Measurements from ENCODE around the gene LBX2. TPM values are rescaled to one million over a fixed set of nuclear protein-coding genes. Genes with fewer than 3 reads are reported as not detected.
A peak's percentile ranks its signal among the peaks of the same experiment; 100 is the strongest.

LBX2 gene
- polyA plus RNA-seq, 4 donors, result 2.2 to 7.0 (median 3.2) TPM

DNA sequence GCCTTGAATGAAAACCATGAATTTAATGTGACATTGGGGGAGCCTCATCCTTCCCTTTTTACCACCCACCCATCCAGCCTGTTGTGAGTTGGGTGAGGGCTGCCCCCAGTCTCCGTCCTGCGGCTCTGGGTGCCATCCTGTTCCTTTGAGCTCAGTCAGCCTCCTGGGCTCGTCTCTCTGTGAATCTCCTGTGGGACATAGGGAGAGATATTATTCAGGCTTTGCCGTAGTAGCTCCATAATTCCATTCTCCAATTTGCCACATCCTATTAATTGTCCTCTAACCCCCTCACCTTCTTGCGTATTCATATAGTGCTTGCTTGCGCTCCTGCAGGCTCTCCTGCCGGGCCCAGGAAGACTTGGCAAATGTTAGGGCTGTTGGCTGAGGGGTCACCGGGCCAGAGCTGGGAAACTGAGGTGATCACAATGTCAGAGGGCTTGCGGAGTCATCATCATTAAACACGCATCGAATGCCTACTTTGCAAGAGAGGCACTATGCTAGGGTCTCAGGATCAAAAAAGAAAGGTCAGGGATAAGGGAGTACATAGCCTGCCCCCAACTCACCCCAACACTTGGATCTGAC is 27.3 kb upstream of the LBX2 start:
- no peak for DNase-seq (ENCODE audit: low read depth in 4 of 4, low spot score in 2 of 4)

DNA sequence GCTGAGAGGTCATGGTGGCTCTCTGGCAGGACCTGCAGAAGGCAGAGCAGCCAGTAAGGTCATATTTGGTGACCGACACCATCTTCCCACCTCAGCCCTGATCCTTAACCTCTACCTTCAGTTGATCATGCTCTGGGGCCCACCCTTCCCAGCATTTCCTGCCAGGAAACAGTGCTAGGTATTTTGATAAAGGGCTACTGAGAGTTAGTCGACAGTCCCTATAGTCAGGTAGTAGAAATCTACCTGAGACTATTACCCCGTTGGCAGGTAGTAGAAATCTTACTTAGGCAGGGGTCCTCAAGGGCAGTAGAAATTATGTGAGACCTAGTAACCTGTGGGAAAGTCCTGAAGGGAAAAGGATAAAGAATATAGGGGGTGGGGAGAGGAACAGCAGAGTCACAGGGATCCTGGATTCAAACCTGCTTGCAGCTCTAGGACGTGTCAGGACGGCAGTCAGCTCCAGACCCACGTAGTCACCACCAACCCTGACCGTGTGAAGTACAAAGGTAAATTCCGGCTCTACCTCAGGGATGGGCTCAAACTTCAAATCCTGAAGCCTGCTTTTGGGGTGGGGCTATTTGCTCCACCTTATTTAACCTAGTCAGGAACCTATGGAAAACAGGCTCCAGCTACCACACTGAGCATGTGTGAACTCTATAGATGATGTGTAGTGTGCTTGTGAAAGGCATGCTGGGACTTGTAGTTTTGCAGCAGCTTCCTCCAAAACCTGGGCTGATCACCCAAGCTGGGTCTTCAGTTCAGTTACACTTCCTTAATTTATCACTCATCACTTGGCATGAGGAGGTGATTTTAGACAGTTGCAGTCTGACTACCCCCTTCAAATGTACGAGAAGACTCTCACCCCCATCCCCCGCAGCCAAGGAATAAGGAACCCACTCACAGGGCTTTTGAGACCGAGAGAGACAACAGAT is 26.6 kb upstream of the LBX2 start, which contains the start of gene DQX1:
DQX1 (minus strand) TSS at position 515 of the 932 bp plus-strand sequence; CDS start at position 13, 502 bp downstream.
- no peak for DNase-seq (ENCODE audit: low read depth in 4 of 4, low spot score in 2 of 4)

DNA sequence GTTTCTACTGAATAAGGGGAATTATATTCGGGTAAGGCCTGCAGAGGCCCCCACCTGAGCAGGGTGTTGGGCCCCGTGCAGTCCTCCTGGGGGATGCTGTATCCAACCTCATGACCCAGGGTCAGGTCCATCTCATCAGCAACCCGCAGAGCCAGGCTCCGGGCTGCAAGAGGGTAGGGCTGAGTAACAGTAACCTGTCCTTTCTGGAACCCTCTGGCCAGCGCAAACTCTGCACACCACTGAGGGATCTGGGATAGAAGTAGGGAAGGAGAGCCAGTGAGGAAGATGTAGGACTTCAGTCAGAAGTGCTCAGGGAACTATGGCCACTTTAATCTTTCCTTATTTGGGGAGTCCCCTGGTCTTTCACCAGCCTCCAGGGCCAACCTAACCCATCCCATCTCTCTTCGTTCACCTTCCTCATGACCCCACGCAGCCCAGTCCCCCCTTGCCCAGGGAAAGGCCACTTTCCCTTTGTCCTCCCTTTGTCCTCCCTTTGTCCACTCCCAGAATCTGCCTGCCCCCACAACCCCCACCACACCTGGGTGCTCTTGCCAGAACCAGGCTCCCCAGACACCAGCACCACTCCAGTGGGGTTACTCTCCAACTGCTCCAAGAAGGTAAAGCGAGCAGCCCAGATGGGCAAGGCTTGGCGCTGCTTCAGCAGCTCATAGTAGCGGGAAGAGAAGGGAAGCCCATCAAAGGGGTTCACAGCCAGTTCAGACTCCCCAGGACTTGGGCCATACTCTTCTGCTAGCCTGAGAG is 25.7 kb upstream of the LBX2 start:
- no peak for DNase-seq (ENCODE audit: low read depth in 4 of 4, low spot score in 2 of 4)

DNA sequence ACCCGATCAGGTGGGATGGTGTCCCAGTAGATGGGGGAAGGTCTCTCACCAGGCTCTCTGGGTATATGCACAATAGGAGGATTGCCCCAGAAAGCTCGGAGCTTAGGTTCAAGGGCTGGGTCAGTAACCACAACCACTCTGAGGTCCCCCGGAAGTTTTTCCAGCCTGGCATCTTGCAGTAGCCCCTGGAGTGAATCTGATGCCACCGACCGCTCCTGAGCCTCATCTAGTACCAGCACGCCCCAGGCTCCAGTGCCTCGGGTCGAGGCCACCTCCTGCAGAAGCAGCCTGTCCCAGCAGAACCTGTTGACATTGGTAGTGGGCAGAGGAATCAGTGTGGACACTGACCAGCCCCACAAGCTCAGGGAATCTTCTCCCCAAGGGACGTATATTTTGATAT is 24.6 kb upstream of the LBX2 start:
- DNase-seq (ENCODE audit: low read depth in 4 of 4, low spot score in 2 of 4), result no peak

DNA sequence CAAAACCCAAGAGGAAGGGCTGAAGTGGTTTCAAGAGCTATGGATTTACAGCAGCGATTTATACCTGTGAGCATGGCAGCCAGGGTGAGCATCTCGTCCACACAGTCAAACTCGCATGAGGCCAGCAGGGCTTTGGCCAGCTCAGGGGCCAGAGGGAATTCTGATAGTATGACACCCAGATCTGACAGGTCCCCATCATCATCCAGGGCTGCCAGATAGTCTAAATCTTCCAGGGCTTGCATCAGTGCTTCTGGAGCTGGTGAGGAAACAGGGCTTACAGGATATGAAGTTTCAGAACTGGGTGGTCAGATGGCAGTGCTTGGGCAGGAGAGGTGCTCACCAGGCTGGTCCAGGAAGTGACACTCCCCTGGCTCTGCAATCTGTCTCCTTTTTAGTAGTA is 23.1 kb upstream of the LBX2 start:
- no peak for DNase-seq (ENCODE audit: low read depth in 4 of 4, low spot score in 2 of 4)

DNA sequence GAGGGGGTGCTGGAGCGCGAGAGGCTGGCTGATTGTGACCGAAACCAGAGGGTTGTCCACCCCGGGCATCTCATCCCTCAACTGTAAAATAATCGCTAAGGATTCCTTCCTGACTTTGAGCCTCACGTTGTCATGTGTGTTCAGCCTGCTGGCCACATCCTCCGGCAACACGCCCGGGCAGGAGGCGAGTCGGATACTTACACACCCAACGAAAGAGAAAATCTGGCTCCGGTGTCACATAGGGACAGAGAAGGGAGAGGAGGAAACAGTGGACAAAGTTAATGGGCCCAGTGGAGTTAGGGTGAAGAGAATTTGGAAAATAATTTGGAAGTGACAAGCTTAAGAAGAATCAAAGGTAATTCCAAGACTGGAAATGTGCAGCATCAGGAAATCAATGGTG is 17.2 kb upstream of the LBX2 start:
- no peak for DNase-seq (ENCODE audit: low read depth in 4 of 4, low spot score in 2 of 4)

DNA sequence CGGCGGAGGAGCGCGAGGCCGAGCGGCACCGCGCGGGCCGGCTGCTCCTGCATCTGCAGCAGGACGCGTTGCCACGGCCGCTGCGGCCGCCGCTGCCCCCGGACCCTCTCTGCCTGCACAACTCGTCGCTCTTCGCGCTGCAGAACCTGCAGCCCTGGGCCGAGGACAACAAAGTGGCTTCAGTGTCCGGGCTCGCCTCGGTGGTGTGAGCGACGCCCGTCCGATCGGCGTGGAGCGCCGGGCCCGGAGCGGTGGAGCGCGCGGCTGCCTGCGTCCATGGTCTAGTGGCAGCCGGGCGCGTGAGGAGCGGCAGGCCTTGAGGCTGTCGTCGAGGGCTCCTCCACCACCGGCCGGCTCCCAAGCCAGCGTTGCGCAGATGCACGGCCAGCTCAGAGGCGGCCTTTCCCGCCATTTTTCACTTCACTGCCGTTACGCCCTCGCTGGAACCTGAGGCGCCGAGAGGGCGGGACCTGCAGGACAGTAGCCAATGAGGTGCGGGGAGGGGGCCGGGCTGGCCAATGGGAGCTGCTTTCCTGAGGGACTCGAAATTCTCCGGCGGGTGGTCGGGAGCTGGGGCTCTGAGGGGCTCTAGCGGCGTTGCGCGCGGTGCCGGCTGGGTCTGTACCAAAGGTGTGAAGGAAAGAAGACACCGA is 16.7 kb upstream of the LBX2 start:
- no peak for DNase-seq (ENCODE audit: low read depth in 4 of 4, low spot score in 2 of 4)

DNA sequence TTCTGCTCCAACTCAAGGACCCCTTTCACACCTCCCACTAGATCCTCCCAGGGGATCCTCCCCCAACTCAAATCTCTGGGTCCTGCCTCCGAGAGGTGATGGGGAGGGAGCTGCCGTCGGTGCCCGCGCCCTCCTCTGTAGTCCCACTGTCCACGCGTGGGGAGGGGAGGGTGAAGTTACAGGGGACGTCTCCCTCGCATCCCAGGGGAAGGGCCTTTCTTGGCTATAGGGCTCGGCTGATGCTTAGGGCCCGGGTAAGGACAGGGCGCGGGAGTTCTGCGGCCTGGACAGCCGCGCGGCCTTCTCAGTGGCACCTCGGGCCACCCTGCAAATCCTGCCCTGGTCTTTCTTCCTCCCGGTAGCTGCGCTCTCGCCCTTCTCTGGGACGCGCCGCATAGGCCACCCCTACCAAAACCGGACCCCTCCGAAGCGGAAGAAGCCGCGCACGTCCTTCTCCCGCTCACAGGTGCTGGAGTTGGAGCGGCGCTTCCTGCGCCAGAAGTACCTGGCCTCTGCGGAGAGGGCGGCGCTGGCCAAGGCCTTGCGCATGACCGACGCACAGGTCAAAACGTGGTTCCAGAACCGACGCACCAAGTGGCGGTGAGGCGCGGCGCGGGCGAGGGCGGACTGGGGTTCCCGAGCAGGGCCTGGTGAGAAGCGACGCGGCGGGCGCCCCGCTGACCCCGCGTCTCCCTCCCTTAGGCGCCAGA is 16.0 kb upstream of the LBX2 start:
- no peak for DNase-seq (ENCODE audit: low read depth in 4 of 4, low spot score in 2 of 4)

DNA sequence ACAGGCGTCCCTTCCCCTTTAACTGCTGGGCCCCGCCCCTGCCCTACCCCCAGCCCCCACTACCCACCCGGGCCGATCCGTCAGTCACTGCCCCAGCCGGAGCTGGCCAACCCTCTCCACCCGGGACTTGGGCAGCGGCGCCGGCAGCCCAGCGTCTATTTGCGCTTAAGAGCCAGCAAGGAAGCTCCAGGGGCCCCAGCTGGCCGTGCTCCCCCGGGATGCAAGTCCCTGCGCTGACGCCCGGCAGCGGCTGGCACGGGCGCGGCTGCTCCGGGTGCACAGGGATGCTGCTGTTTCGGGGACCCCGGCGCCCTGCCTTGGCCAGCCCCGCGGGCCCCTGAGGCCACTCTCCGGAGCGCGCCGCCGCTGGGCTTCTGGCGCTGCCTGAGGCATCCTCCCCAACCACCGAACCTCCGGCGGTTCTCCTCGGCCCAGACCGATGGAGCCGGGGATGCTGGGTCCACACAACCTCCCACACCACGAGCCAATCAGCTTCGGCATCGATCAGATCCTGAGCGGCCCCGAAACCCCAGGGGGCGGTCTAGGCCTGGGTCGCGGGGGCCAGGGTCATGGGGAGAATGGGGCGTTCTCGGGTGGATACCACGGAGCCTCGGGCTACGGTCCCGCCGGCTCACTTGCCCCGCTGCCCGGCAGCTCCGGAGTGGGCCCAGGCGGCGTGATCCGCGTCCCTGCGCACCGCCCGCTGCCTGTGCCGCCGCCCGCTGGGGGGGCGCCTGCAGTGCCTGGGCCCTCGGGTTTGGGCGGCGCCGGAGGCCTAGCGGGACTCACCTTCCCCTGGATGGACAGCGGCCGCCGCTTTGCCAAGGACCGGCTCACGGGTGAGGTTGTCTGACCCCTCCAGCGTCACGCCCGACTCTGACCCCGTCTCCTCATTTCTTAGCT is 15.2 kb upstream of the LBX2 start, which contains the start of gene TLX2:
TLX2 (plus strand) TSS at position 83 of the 903 bp plus-strand sequence; CDS start at position 440, 357 bp downstream.
- no peak for DNase-seq (ENCODE audit: low read depth in 4 of 4, low spot score in 2 of 4)

DNA sequence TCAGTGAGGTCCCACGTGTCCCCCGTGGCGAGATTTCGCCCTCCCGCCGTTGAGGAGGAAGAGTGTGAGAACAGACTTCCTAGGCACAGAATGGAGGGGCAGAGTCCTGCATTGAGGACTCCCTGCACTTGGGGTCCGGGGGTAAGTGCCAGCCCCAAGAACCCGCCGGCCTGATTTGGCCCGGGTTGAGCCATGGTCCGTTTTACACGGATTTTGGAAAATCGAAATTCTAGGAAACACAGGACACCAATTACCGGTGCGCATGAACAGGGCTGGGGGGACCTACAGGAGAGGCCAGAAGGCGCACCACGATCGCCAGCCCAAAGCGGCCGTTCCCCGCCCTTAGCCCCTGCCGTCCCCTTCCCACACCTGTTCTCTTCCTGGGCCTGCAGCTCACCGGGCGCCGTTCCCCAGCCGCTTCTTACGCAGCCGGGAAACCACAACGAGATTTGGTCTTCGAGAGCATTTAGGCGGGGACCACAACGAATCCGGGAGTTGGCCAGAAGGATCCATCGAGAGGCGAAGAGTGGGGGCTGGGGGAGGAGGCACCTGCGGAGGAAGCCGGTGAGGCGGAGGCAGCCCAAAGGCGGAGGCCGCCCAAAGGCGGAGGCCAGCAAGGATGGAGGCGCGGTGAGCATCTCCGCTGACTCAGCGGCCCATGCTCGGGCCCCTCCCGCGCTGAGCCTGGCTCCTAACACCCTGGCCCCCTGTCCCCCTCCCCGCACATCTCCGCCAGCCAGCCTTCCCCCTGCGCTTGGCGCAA is 14.4 kb upstream of the LBX2 start:
- DNase-seq (ENCODE audit: low read depth in 4 of 4, low spot score in 2 of 4), result no peak

DNA sequence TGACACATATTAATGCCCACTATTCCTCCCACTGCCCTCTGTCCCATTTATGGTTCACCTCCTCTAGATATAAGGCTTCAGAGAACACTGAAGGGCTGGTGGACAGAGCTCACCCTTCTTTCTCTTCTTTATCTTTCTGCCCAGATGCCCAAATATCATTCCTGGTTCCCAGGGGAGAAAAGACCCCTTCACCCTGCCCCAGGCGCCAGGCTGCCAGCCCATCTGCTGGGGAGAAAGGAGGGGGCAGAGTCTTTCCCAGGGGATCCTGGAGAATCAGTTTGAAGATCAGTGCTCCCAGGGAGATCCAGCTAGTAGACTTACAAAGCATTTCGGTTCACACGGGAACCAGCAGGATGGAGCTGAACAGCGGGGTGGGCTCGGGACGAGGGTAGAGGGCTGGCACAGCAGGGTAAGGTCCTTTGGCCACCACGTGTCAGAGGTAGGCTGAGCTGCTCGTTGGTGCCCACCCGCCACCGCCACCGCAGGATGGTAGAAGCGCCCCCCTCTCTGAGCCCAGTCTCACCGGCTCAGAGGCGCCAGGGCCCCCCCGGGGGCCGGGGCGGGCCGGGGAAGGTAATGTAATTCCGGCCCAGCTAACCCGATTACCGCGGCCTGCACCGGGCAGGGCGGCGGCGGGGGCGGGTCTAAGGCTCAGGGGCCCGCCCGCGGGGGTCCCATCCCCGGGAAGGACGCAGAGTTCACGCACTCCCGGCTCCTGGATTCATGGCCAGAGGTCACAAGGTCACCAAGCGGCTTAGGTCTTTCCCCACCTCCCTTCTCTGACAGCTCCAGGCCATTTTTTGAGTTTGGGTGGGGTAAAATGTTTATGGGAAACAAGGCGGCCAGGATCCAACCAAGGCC is 13.6 kb upstream of the LBX2 start:
- DNase-seq (ENCODE audit: low read depth in 4 of 4, low spot score in 2 of 4), result no peak

DNA sequence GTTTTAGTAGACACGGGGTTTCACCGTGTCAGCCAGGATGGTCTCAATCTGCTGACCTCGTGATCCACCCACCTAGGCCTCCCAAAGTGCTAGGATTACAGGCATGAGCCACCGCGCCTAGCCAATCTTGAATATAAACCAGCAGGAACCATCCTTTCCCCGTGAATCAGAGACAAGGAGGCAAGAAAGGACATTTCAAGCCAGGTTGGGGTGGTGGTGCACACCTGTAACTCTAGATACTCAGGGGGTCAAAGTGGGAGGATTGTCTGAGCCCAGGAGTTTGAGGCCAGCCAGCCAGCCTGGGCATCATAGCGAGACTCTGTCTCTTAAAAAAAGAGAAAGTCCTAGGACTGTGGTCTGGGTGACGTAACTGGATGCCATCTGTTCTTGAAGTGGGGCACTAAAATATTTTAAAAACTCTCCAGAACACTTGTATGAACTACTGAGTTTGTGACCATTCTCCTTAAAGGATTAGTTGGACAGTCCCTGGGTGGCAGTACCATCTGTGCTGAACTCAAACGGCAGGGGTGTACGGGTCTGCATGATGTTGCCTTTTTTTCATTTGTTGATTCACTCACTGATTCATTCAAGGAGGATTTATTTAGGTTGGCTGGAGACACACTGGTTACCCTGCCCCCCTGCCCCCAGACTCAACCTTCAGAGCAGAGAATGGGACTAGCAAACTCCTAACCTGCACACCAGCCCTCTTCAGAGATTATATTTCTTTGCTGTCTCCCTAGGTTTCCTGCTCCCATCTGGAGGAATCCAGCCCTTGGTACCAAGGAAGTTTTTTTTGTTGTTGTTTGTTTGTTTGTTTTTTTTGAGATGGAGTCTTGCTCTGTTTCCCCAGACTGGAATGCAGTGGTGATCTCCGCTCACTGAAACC is 11.9 kb upstream of the LBX2 start:
- no peak for DNase-seq (ENCODE audit: low read depth in 4 of 4, low spot score in 2 of 4)

DNA sequence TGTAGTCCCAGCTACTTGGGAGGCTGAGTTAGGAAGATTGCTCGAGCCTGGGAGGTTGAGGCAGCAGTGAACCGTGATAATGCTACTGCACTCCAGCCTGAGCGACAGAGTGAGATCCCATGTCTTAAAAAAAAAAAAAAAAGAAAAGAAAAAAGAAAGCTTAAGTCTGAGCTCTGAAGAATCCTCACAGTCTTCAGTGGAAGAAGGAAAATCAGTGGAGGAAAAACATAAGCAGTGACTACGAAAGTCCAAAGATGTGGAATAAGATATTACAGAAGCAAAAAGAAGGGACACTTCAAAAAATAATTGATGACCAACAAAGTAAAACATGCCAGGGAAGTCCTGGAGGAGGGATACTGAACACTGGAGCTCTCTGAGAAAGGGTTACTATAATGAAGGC is 10.9 kb upstream of the LBX2 start:
- no peak for DNase-seq (ENCODE audit: low read depth in 4 of 4, low spot score in 2 of 4)

DNA sequence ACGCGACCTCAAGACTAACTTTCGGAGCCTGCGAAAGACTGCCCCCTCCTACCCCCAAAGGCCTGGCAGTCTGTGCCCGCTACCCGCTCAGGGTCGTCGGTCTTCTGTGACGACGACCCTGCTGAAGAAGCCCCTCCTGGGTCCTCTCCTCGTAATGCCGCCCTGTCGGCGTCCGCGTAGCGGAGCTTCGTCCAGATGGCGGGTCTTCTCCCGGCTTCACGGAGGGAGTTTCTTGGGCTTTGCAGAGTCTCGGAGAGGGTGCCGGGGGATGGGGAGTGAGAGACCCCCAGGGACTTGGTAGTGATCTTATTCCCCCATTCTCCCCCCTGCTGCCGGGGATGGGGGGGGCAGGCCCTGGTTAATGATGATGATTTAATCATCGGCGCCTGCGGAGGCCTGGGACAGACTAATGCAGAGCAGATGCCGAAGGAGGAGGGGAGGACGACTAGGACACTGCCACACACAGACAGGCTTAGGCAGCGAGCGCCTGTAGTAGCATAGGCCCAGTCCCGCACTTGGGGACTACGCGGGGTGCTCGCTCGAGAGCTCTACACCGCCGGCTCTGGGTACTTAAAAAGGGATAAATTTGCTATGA is 8.6 kb upstream of the LBX2 start:
- DNase-seq (ENCODE audit: low read depth in 4 of 4, low spot score in 2 of 4), result no peak

DNA sequence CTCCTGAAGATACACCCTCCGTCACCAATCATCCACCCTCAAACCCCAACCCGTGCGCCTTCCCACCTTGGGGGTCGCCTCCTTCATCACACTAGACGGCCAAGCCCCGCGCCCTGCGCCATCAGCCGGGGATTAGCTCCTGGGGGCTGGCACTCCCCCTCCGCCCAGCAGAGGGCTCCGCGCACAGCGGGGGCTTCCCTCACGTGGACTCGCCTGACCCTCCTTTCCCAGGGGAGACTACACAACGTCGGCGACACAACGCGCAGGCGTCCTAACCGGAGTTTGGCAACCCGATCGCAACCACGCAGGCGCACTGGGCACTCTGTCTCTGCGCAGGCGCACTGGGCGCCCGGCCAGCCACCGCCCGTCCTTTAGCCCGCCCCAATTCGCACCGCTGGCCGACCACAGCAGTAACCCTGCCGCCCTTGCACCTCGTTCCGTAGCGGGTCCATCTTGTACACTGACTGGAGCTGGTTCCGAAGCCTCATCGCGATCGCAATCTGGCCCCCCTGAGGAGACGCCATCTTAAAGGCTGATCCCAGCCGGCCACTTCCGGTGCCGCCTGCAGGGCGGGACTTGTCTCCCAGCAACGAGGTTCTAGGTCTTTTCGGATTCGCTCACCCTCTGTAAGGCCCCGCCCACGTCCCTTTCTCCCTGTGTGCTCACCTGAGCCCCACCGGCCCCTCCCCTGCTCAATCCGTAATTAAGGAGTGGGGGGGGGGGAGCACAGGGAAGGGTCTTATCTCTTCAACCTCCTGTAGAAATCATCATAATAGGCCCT is 7.9 kb upstream of the LBX2 start, which contains the start of gene PCGF1:
PCGF1 (minus strand) TSS at position 551 of the 781 bp plus-strand sequence; CDS start at position 524, 27 bp downstream.
- peak; percentile 98 to 99 (median 99) for DNase-seq (ENCODE audit: low read depth in 4 of 4, low spot score in 2 of 4)

Measured in left renal cortex interstitium (tissue), 4 donors.